Measurements from ENCODE around the gene CMTM7.
"Not testable (repeated sequence)": the region's sequence is repeated elsewhere in the genome, so short reads cannot be mapped to it uniquely, and the experiment has no call there.

CMTM7 gene

DNA sequence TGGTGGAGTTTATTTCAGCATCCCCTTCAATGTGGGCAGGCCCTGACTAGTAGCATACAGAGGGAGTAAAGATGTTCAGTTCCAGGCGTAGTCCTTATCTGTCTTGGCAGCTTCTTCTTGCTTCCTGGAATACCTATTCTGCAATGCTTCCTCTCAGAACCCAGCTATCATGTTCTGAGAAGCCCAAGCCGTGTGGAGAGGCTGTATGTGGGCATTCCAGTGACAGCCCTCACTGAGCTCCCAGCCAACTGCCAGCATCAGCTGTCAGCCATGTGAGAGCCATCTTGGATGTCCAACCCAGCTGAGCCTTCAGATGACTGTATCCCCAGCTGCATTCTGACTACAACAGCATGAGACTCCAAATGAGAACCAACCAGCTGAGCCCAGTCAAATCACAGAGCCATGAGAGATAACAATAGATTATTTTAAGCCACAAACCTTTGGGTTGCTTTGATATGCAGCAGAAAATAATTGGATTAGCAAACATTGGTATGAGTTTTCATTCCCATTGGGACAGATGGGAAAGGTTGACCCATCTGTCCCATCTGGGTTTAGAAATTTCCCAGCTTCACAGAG, 8.4 kb upstream of the CMTM7 start:
- DNase-seq = no peak

DNA sequence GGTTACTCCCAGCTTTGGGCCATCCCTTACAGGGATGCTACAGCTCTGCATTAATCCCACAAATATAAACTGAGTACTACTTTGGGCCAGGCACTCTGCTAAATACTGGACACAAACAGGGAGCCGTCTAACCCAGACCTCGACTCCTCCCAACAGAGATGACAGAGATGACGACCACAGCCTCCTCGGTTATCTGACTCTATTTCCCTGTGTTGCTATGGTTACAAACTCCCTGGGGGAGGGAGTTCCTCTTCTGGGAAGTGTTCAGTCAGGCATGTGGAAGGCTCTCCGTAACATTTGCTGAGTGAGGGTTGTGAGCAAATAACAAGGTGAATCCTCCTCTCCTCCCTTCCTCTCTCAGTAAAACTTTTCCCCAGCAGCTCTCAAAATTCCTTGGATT, 6.7 kb upstream of the CMTM7 start:
- peak; percentile 74 for DNase-seq

GRCh38 chr3:32387512-32387911, 4.1 kb upstream of the CMTM7 start:
- DNase-seq = no peak

- DNase-seq = not testable (repeated sequence)
Measured at GRCh38 chr3:32389577-32389976, 2.1 kb upstream of the CMTM7 start.

DNA sequence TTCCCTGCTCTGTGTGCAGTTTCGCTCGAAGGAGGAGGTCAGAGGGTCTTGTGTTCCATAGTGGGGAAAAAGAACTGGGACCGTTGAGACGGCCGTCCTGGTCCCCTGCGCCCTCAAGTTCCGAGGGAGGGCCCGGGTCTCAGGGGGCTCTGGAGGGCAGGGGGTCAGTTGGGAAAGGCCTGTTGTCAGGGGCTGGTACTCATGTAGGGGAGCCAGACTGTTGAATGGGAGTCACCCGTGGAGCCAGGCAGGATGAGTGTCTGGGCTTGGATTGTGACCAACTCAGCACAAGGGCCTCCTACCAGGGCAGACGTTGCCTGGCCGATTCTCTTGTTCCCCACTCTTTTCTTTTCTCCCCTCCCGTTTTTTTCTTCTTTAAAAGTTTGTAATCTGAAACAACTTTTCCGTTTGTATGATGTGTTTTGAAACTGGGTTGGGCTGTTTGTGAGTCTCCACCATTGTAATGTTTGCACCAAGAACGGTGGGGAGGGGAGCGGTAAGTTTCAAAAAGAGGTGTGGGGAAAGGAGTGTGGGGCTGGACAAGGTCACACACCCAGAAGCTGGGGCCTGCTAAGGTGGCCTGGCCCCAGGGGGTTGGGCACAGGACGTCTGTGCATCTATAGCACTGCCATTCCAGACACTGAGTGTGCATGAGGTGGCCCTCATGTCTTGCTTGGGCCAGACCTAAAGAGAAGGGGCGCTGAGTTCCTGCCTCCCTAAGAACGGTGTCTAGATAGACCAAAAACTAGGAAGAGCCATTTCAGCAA, 1.1 kb downstream of the CMTM7 start:
- no peak for DNase-seq

GRCh38 chr3:32395496-32395895, 3.8 kb downstream of the CMTM7 start:
- DNase-seq = no peak

DNA sequence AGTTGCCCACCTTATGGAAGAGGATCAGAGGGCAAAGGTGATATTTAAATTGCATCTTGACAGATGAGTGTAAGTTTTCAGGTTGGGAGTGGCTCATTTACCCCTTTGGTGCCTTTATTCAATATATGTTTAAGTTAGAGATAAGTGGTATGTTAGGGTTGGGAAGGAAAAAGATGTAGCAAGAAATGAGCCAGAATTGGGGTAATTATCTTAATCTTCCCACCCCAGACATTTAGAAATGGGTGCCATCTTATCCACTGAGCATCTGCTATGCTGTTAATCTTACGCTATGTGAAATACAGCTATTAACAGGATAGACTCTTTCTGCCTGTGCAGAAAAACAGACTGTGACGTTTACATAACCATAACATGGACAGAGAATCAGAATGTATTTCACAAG, 6.3 kb downstream of the CMTM7 start:
- DNase-seq = no peak

- no peak for DNase-seq
Measured at GRCh38 chr3:32398531-32398930, 6.9 kb downstream of the CMTM7 start.

GRCh38 chr3:32399030-32399620, 7.5 kb downstream of the CMTM7 start:
- DNase-seq = peak; percentile 49

DNA sequence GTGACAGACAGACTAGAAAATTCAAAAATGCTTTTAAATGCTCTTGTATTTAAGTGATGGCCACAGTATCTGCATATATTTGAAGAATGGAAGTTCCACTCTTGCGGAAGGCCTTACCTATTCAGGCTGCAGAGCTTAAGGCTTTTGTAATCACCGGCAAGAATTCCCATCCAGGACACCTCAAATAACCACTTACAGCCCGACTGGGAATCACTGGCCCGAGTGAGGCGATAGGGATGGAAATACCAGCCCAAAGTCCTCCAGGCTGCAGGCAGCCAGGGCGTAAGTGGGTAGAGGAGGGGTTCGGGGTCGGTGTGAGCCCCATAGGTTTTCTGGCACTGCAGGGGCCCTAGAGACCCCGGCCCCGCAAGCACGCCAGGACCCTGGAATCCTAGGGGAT, 9.5 kb downstream of the CMTM7 start:
- no peak for DNase-seq

- DNase-seq = peak; percentile 94
Measured at GRCh38 chr3:32401556-32402081, 10.0 kb downstream of the CMTM7 start.

GRCh38 chr3:32403663-32404062, 12.0 kb downstream of the CMTM7 start:
- no peak for DNase-seq

DNA sequence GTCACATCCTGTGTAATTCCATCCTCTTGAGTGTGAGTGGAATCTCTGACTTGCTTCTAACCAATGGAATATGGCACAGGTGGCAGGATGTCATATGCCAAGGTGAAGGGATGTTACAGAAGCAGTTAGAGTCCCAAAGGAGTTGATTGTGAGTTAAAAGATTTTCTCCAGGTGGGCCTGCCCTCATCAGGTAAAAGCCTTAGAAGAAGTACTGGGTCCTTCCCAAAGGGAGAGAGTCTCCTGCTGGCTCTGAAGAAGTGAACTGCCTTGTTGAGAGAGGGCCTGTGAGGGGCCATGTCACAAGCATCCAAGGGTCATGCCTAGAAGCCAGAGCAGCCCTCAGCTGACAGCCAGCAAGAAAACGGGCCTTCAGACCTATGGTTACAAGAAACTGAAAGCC, 13.1 kb downstream of the CMTM7 start:
- DNase-seq = no peak

DNA sequence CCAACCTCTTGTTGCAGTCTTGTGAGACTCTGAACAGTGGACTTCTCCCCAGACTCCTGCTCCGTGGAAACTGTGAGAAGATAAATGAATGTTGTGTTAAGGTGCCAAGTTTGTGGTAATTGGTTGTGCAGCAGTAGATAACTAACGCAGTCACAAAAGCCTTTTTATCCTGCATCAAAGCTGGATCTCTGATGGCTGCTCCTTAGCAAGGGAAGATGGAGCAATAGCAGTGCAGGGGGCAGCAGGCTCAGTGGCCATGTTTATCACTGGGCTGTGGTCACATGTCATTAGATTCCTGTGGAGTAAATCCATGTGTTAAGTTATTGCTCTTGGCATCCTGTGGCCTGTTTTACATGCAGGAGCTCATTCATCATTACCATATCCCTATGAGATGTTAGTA, 13.5 kb downstream of the CMTM7 start:
- no peak for DNase-seq

- DNase-seq = no peak
Measured at GRCh38 chr3:32405711-32406323, 14.2 kb downstream of the CMTM7 start.

DNA sequence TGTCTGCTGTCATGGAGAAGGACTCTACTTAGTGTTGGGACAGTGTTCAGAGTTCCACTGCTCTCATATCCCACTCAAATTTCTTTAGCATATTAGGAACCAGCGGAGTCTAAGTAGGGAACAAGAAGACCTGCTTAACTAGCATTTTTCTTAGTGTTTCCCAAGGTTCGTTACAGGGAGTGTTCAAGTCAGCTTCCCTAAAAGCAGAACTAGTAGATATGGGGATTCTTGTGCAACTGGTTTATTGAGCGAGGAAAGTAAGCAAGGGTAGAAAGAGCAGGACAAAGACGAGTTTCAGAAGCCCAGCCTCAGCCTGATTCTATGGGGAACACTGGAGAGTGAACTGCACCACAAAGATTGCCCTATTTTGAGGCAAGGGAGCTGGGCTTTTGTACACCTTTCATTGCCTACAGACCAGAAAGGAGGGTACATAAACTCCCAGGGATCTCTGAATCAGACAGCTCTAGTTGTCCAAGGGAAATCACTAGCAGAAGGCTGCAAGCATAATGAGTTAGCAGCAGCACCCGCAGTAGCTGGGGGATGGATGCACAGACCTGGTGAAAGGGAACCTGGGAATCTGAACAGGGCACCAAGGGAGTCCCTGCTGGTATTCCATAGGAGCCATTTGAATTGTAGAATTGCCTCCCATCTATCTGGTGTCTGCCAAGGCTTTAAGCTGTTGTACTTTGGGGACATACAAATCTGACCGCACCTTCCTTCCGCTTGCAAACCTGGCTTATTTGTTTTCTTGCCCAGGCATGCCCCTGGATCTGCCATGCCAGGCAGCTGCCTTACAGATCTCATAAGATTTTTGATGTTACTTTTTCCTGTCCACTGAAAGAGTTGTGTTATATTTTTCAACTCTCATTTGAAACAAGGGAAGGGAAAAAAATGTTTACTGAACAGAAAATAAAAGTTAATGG, 15.1 kb downstream of the CMTM7 start:
- no peak for DNase-seq

GRCh38 chr3:32410367-32411246, 19.0 kb downstream of the CMTM7 start:
- peak; percentile 31 for DNase-seq

DNA sequence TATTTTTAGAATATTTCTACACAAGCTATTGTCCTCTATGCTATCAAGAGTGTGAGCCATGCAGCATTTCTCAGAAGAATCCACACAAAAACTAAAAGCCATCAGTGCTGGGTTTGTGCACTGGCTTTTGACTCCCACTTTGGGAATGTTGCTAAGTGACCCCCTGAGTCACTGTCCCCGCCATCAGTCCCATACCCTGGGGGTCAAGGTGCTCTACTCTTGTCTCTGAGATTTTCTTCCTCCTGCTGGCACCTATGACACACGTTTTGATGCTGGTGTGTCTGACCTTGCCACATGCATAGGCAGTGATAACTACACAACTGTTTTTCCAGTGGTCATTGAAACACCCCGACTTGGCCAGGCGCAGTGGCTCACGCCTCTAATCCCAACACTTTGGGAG, 19.8 kb downstream of the CMTM7 start:
- no peak for DNase-seq

- no peak for DNase-seq
Measured at GRCh38 chr3:32412887-32413286, 21.2 kb downstream of the CMTM7 start.

DNA sequence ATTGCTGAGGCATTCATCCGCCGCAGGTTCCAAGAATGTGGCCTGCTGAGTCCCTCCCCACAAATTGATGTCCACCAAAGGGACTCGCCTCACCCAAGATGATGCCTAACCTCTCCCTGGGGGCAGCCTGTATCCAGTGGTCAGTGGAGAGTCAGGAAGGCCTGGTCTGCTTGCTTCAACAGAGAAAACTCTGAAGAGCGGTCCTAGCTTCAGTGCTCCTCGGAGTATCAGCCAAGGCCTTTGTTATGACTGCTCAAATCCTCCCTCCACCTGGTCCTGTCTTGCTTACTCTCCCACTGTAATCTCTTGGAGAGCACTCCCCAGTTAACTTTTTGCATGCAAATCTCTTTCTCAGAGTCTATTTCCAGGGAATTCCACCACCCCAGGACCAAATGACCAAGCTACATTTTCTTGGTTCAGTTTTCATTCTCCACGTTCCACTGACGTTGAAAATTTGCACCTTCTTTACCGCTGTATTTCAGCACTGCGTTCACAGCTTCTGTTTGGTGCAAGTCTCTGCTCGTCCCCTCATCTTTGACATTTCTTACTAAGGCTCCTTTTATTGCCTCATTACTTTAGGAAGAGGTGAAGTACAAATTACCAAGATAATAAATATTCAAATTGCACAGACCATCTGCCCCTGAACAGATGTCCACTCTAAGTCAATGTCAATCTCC, 22.3 kb downstream of the CMTM7 start:
- DNase-seq = no peak

Data from retina (tissue), 1 donor.